ENCODE measurements around the gene SOCS1. TPM values are rescaled to one million over a fixed set of nuclear protein-coding genes. Genes with fewer than 3 reads are reported as not detected.
A peak's percentile ranks its signal among the peaks of the same experiment; 100 is the strongest.

Gene SOCS1
- total RNA-seq, 1 donor from 2014 or later, result 0.91 TPM

DNA sequence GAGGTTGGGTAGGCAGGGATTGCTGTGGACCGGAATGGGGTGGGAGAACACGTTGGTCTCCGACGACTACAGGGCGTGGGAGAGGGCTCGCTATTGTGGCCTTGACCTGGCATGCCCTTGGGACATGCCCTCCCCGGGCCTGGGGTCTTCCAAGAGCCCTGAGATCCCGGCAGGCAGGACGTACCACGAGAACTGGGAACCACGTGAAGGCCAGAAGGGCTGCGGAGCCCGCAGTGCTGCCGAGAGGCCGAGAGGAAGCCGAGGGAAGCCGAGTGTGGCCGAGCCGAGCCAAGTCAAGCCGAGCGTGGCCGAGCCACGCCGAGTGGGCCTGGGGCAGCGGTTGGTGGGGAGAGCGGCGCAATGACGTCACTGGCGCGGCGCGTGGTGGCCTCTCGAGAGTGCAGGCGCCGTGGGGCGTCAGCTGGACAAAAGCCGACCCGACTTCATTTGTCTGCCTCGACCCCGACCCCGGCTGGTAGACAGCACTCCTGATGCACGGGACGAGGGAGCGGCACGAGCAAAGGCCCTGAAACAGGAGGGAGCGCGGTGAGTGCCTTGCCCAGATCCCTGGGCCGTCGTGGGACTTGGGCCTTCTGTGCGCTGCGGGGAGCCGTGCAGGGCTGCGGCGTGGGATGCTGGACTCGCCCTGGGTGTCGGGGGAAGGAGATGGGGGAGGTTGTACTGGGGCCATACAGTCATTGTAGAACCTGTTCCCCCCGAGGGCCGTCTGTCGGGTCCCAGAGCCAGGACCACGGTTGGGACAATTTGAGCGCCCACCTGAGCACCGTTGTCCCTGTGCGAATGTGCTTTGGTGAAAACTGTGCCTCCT, 6.6 kb downstream of the SOCS1 start:
- ATAC-seq (no peak), DNase-seq (ENCODE audit: low spot score) (no peak)

DNA sequence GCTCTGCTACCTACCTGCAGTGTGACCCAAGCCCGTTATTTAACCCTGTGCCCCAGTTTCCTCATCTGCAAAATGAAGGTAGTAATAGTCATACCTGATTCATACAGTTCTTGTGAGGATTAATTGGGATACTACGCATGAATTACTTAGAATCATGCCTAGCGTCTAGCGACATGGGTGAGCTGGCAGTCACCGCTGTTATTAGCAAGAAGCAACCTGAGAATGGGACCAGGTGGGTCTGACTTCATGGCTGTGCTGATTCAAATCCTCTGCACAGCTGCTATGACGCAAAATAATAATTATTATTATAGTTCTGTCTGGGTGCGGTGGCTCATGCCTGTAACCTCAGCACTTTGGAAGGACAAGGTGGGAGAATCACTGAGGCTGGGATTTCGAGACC, 7.9 kb downstream of the SOCS1 start:
- no peak for DNase-seq (ENCODE audit: low spot score)
- no peak for ATAC-seq

DNA sequence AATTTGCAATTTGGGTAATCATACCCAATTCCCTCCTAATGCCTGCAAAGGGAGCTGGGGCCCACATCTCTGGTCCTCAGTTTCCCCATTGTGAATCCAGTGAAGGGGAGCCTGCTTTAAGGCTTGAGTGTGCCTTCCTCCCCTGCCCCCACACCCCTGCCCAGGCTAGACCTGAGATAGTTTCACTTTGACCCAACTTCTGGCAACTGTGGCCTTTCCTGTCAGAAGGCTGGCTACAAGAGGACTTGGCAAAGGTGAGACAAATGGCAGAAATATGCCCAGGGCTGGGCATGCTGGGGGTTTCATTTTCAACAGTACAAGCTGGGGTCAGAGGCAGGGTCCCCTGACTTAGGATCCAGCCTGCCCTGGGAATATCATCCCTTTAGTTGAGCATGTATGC, 10.0 kb downstream of the SOCS1 start:
- peak; percentile 86 for ATAC-seq
- DNase-seq (ENCODE audit: low spot score), result no peak

- DNase-seq (ENCODE audit: low spot score) (peak; percentile 72), ATAC-seq (peak; percentile 93)
These were observed 10.7 kb downstream of the SOCS1 start for GRCh38 chr16:11245222-11245737.

DNA sequence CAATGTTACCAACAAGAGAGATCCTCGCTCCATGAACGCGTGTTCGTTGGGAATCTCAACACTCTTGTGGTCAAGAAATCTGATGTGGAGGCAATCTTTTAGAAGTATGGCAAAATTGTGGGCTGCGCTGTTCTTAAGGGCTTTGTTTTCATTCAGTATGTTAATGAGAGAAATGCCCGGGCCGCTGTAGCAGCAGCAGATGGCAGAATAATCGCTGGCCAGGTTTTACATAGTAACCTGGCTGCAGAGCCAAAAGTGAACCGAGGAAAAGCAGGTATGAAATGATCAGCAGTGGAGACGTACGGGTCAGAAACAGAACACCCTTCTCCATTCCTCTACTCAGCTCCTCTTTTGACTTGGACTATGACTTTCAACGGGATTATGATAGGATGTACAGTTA, 13.3 kb downstream of the SOCS1 start:
- DNase-seq (ENCODE audit: low spot score), result no peak
- ATAC-seq, result no peak

DNA sequence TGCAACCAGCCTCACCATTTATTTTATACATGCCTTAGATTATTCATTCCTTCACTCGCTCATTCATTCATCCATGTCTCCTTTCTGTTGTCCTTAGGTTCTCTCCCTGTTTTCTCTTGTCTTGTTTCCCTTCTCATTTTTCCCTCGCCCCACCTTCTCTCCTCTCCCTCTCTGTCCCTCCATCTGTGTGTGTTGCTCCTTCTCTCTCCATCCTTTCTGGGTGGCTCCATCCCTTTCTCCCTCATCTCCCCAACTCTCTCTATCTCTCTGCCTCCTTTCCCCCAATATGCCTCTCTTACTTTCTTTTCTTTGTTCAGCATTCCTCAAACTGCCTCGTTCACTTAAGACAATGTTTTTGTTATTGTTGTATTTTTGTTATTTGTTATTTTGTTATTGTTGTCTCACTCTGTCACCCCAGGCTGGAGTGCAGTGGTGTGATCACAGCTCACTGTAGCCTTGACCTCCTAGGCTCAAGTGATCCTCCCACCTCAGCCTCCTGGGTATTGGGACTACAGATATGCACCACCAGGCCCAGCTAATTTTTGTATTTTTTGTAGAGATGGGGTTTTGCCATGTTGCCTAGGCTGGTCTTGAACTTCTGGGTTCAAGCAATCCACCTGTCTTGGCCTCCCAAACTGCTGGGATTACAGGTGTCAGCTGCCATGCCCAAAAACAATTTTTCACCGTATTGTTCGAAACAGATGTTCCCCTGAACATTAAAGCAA, 14.4 kb downstream of the SOCS1 start:
- DNase-seq (ENCODE audit: low spot score) (no peak), ATAC-seq (no peak)

DNA sequence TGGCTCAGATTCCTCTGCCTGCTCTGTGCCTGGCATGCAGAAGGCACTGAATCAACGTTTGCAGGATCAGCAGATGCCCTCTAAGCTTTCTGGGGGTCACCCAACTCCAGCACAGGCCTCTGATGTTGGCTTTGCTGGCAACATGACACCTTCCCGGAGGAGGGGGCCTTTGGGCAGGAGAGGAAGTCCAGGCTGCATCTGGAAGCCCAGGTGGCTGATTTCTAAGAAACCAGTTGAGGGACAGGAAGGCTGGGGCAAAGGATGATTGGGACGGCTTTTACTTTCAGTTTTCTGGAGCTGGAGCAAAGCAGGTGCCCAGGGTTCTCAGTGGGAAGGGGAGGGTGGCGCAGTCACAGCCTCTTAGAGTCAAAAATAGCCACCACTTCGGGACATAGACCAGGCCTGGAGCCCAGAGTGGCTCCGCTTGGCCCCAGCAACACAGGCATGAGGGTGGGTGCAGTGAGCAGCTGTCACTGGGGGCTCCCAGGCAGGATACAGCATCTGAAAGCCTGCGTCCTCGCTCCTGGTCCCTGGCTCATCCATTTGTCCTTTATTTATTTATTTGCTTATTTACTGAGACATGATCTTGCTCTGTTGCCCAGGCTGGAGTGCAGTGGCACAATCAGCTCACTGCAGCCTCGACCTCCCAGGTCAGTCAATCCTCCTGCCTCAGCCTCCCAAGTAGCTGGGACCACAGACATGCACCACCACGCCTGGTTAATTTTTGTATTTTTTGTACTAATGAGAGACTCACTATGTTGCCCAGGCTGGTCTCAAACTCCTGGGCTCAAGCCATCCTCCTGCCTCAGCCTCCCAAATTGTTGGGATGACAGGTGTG, 15.1 kb downstream of the SOCS1 start:
- DNase-seq (ENCODE audit: low spot score) (no peak), ATAC-seq (no peak)

DNA sequence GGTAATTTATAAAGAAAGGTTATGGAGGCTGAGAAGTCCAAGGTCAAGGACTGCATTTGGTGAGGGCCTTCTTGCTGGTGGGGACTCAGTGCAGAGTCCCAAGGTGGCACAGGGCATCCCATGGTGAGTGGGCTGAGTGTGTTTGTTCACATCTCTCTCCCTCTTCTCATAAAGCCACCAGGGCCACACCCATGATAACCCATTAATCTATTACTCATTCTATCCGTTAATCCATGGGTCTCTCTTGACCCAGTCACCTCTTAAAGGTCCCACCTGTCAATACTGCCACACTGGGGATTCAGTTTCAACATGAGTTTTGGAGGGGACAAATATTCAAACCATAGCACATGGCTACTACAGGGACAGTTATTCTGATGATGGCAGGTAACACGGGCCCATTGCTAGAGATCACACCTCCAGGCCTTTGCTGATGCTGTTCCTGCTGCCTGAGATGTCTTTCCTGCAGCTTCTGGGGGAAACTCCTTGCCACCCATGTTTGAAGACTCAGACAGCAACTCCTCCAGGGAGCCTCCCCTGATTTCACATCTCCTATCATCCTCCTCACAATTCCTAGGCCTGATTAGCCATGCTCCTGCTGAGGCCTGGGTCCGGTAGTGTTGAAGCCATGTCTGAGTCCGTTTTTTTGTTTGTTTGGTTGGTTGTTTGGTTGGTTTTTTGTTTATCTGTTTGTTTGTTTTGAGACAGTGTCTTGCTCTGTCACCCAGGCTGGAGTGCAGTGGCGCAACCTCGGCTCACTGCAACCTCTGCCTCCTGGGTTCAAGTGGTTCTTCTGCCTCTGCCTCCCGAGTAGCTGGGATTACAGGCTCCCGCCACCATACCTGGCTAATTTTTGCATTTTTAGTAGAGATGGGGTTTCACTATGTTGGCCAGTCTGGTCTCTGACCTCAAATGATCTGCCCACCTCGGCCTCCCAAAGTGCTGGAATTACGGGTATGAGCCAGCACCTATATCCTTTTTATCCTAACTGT, 16.1 kb downstream of the SOCS1 start:
- ATAC-seq (no peak), DNase-seq (ENCODE audit: low spot score) (no peak)

- ATAC-seq (no peak), DNase-seq (ENCODE audit: low spot score) (no peak)
These were observed 17.5 kb downstream of the SOCS1 start for GRCh38 chr16:11238272-11239202.

- DNase-seq (ENCODE audit: low spot score), result no peak
- peak; percentile 18 for ATAC-seq
These were observed 19.3 kb downstream of the SOCS1 start for GRCh38 chr16:11236461-11237254.

DNA sequence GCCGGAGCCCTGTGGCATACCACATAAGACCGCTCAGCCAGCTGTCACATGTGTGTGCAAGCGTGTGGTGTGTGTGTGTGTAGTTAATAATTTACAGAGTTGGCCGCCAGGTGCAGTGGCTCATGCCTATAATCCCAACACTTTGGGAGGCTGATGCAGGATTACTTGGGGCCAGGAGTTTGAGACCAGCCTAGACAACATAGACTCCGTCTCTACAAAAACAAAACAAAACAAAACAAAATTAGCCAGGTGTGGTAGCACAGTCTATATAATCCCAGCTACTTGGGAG, 20.4 kb downstream of the SOCS1 start:
- DNase-seq (ENCODE audit: low spot score) (peak; percentile 65), ATAC-seq (peak; percentile 93)

DNA sequence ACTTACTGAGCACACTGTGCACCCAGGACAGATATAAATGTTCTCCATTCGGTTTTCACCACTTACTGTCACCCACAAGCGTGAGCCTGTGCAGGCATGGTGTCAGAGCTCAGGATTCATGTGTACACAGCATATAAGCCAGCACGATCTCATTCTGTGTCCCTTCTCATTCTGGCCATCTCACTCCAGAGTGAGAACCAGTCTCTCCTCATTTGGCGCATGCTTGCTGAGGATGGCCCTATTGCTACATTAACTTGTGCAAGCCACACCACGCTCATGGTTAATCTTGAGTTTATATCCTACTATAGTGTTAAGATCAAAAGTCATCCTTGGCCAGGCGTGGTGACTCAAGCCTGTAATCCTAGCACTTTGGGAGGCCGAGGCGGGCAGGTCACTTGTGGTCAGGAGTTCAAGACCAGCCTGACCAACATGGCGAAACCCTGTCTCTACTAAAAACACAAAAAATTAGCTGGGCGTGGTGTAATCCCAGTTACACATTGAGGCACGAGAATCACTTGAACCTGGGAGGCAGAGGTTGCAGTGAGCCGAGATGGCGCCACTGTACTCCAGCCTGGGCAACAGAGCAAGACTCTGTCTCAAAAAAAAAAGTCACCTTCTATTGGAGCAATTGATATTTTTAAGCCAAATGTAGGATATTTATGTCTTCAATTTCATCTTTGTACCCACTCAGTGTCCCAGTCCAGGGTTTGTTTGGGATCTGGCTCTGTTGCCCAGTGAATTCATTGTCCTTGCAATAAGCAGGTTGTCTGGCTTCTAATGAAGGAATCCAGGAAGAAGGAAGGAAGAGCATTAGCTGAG, 20.9 kb downstream of the SOCS1 start:
- DNase-seq (ENCODE audit: low spot score) (no peak), ATAC-seq (no peak)

DNA sequence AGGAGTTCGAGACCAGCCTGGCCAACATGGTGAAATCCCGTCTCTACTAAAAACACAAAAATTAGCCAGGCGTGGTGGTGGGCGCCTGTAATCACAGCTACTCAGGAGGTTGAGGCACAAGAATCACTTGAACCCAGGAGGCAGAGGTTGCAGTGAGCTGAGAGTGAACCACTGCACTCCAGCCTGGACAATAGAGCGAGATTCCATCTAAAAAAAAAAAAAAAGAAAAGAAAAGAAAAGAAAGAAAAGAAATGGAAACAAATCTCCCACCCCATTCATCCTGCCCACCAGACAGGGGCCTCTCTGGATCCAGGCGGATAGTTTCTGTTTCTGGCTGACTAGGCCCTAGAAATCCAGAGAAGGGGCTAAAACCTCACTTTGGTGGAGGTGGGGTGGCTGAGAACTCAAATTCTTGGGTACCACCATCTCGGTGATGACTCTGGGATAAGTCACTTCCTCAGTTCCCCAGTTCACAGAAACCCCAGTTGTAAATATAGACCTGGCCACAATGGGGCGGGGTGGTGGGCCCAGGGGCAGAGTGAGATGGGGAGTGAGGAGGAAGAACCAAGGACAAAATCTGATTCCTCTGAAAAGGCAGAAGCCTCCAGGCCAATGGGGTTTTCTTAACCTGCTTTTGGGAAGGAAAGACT, 22.2 kb downstream of the SOCS1 start:
- DNase-seq (ENCODE audit: low spot score) (no peak), ATAC-seq (no peak)

GRCh38 chr16:11232852-11233726, 22.9 kb downstream of the SOCS1 start:
- DNase-seq (ENCODE audit: low spot score), result no peak
- ATAC-seq, result no peak

GRCh38 chr16:11232302-11232851, 23.6 kb downstream of the SOCS1 start:
- no peak for DNase-seq (ENCODE audit: low spot score)
- no peak for ATAC-seq
